Measurements from ENCODE around the gene L3MBTL4.

The L3MBTL4 gene

DNA sequence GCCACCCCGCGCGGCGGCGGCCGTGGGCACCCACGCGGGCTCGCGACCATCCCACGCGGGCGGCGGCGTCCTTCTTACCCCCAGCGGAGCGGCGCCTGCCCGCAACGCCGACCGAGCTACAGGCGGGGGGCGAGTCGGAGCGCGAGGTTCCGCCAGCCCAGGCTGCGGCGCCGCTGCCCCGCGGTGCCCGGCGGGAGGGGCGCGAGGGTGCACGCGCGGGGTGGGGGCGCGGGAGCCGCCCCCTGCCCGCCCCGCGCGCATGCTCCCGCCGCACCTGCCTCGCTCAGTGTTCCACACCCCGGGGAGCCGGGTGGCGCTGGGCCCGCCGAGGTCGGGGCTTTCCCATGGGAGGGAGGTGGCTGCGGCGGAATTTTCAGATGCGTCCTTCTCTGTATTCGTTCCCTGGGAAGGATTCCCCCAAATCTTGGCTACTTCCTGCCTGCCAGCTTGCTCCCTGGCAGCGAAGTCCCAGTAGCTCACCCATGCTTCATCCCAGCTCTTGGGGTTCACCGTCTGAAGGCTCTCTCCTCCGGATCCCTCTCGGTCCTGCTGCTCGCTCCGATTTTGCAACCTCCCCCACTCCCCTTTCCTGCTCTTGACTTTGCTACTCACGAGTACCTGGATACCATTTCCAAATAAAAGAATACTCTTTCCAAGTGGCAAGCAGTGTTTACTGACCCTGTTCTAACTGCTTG is at the start of gene L3MBTL4:
TSS of gene L3MBTL4 (minus strand) at position 189 of the 695 bp plus-strand sequence. CDS start 103,286 bp downstream, outside the sequence.
- in situ Hi-C loops (cut with MboI; ENCODE audit: low sequenced_read_pairs): no loop called here

DNA sequence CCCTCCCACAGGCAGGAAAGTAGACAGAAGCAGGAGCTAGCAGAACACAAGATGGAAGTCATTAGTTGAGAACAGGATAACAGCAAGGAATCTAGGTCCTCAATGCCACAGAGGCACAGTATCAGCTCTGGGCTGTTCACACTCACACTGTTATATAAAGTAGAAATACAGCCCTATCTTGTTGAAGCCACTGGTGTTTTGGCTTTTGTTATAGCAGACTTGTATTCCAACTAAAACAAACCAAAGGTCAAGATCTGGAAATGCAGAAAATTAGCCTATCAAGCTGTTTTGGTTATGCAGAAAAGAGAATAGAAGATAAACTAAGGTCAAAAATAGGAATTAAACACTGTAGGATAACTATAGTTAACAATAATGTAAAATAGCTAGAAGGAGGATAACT is 37.5 kb upstream of the L3MBTL4 start:
- in situ Hi-C loops (cut with MboI; ENCODE audit: low sequenced_read_pairs): no loop called here

- in situ Hi-C loops (cut with MboI; ENCODE audit: low sequenced_read_pairs): loop anchor here (25.0 kb wide), 1 partner anchor 88 kb away; no protein-coding TSS in a partner anchor
These were observed 34.5 kb upstream of the L3MBTL4 start for GRCh38 chr18:6449213-6449612.

DNA sequence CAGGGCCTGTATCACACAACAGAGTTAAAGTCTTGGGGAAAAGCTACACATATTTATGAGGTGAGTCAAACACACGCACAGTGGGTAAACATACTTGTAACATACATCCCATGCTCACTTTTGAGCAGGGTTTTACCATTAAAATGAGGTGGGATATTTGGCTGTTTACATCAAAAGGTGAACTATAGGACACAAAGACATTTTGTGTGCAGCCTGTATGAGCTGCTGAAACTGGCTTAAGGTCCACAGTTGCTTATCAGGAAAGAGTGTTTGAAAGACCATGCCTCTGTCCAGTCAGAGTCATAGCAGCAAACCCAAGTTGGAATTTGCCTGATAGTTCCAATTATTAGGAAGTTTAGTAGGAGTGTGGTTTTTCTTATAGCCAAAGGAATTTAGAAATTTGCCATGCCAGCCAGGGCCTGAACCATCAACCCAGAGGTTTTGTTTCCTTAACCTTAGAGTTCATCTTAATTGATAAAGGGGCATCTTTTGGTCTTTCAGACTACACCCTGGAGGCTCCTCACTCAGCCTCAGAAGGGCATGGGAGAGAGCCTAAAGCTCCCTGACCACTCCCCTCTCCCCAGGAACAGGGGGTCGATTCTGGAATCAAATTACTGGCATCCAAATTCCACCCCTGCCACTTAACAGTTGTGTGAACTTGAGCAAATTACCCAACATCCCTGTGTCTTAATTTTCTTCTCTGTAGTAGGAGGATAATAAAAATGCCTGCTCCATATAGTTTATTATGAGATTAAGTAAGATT is 29.9 kb upstream of the L3MBTL4 start:
- in situ Hi-C loops (cut with MboI; ENCODE audit: low sequenced_read_pairs): loop anchor here (25.0 kb wide), 1 partner anchor 93 kb away; no protein-coding TSS in a partner anchor

DNA sequence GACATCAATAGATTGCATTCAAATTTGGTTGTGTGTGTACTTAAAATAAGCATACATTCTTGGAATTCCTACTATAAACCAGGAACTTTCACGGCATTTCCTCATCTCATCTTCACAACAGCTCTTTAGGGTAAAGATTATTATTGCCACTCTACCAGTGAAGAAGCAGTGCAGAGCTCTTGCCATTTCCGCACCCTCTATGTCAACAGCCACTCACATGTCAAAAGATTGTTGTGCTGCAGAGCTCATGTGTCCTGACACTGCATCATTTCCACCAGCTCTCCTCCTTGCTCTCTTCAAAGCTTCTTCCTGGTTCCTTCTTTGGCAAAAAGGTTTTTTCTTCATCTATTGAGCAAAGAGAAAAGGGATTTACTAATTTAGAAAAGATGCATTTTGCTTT is 26.5 kb upstream of the L3MBTL4 start:
- in situ Hi-C loops (cut with MboI; ENCODE audit: low sequenced_read_pairs): loop anchor here (25.0 kb wide), 1 partner anchor 96 kb away; no protein-coding TSS in a partner anchor

DNA sequence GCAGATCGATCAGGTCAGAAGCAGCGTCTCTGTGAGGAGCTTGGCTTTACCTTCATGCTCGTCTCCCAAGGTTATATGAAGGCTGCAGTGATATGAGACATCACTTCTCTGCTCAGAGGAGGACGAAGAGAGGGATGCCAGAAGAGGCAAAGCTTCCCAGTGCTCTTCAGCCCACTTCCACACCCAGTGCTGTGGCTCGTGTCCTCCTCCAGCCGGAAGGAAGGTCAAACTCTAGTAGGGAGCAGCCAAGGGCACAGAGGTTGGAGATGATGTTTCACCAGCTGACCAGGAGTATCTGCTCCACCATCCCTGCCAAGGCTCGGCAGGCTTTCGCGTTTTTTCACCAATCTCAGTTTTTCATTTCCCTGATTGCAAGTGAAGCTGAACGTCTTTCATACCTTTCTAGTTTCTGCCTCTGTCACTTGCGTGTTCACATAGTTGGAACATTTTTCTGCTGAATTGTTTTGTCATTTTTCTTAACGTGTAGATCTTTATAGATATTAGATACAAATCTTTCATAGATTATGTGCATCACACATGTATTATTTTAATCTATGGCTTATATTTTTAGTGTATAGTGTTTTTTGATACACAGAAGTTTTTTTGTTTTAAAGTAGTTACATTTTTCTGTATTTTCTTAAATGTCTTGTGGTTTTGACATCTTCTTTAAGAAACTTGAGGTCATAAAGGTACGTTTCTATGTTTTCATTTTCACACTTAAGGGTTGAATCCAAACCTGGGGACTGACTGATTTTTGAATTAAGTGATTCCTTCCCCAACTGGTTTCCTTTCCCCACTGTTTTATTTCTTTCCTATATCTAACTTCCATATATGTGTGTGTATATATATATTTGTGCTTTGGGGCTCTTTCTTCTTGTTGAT is 23.5 kb upstream of the L3MBTL4 start:
- in situ Hi-C loops (cut with MboI; ENCODE audit: low sequenced_read_pairs): loop anchor here (25.0 kb wide), 1 partner anchor 99 kb away; no protein-coding TSS in a partner anchor

DNA sequence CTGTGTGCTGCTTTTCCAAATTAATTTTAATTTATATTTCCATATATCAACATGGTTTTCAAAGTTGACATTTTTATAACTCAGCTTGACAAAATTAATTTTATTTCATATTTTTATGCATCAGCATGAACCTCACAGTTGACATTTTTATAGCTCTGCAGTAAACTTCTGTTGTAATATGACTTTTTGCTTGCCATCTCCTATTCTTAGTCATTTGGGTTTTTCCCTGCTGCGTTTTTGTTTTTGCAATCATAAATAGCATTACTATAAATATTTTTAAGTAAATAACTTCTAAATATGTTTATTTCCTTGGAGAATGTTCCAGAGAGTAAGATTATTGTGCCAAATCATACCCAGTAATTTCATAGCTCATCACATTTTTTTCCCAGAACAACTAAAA is 21.0 kb upstream of the L3MBTL4 start:
- in situ Hi-C loops (cut with MboI; ENCODE audit: low sequenced_read_pairs): loop anchor here (25.0 kb wide), 1 partner anchor 102 kb away; no protein-coding TSS in a partner anchor

- in situ Hi-C loops (cut with MboI; ENCODE audit: low sequenced_read_pairs): loop anchor here (25.0 kb wide), 1 partner anchor 102 kb away; no protein-coding TSS in a partner anchor
These were observed 20.4 kb upstream of the L3MBTL4 start for GRCh38 chr18:6434987-6435709.

DNA sequence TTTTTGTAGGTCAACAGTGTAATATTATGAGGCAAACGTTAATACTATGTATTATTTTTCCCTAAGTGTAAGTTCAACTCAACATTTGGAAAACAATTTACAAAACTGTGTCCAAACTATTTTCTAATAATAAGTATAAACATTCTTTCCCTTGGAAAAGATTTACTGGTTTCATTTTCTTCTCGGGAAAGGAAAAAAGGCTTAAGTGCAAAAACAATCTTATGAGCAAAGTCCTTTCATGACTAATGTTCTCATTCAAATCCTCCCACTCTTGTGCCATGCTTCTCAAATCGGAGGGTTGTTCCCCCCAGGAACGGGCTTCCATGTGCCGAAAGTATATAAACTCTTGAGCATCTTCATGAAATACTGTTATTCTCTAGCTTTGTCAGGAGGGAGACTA is 19.8 kb upstream of the L3MBTL4 start:
- in situ Hi-C loops (cut with MboI; ENCODE audit: low sequenced_read_pairs): loop anchor here (25.0 kb wide), 1 partner anchor 103 kb away; no protein-coding TSS in a partner anchor

GRCh38 chr18:6431659-6432318 is 17.1 kb upstream of the L3MBTL4 start:
- in situ Hi-C loops (cut with MboI; ENCODE audit: low sequenced_read_pairs): loop anchor here (25.0 kb wide), 1 partner anchor 106 kb away; no protein-coding TSS in a partner anchor

- in situ Hi-C loops (cut with MboI; ENCODE audit: low sequenced_read_pairs): loop anchor here (25.0 kb wide), 1 partner anchor 108 kb away; no protein-coding TSS in a partner anchor
These were observed 14.2 kb upstream of the L3MBTL4 start for GRCh38 chr18:6428851-6429395.

- in situ Hi-C loops (cut with MboI; ENCODE audit: low sequenced_read_pairs): loop anchor here (25.0 kb wide), 1 partner anchor 110 kb away; no protein-coding TSS in a partner anchor
These were observed 12.6 kb upstream of the L3MBTL4 start for GRCh38 chr18:6427286-6427685.

DNA sequence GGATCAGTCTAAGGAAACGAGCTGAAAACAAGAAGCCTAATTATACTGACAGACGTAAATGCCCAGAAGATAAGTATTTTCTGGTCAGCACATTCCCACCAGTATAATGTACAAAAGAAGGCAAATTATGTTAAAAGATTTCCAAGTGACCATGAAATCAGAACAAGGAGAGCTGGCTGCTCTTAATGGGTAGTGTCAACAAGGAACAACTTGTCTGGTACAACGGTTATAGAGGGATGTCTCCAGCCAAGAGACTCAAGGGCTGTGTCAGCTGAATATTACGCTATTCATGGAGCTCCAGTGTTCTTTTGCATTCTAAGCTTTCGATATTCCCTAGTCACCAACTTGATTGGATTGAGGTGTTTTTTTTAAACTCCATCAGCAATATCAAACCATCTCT is 8.6 kb upstream of the L3MBTL4 start:
- in situ Hi-C loops (cut with MboI; ENCODE audit: low sequenced_read_pairs): no loop called here

GRCh38 chr18:6414118-6414722 is 491 bp downstream of the L3MBTL4 start:
- in situ Hi-C loops (cut with MboI; ENCODE audit: low sequenced_read_pairs): no loop called here

DNA sequence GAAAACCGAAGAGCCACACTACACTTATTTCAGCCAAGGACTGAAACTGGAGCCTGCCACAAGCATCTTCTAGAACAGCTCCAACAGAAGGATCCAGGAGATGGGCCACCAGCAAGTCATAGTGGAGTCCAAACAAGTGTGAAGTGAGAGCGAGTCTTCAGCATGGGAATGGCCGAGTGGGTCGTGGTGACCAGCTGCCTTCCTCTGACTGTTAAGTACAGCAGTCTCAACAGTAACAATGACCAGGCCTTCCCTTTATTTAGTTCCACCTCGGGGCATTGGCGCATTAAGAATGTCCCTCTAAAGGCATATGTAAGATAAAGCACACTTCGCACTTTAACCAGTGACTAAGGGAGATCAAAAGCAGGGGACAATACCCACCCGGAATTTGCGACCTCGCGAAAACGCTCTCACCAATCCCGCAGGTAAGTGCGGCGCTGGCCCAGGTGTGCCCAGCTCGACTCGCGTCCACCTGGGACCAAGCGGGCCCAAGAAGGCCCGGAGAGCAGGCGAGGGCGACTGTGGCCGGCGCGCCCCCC is 1.1 kb downstream of the L3MBTL4 start:
- in situ Hi-C loops (cut with MboI; ENCODE audit: low sequenced_read_pairs): no loop called here

DNA sequence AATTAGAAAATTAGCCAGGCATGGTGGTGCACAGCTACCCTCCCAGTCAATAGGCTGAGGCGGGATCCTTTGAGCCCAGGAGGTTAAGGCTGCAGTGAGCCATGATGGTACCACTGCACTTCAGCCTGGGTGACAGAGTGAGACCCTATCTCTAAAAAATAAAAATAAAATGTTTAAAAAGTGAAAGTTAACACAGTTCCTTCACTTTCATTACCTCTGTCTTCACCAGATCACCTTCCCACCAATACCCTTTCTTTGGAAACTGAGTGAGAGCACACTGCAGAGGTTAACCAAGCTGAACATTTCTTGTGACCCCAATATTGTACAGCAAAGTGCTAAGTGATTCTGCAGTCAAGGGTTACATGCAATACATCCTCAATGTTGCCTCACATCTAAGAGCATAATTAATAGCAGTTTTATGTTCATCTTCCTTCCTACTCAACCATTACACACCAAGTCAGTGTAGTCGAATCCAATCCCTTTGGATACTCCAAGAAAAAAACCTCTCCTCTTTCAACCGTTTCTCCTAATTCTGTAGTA is 1.7 kb downstream of the L3MBTL4 start:
- in situ Hi-C loops (cut with MboI; ENCODE audit: low sequenced_read_pairs): no loop called here

DNA sequence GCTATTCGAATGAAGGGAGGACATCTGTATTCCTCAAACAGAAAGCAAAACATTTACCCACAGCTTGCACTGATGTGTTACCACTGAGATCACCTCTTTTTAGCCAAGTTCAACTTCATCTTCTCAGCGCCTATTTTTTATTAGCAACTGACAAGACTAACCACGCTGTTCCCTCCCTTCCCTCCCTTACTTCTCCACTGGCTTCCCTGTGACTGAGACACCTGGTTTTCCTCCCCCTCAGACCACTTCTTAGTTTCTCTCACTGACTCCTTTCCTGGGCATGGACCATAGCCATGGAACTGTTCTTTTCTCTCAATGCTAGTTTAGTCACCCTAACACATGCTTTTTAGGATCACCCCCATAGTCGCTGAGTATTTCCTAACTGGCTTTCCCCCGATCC is 3.3 kb downstream of the L3MBTL4 start:
- in situ Hi-C loops (cut with MboI; ENCODE audit: low sequenced_read_pairs): no loop called here

DNA sequence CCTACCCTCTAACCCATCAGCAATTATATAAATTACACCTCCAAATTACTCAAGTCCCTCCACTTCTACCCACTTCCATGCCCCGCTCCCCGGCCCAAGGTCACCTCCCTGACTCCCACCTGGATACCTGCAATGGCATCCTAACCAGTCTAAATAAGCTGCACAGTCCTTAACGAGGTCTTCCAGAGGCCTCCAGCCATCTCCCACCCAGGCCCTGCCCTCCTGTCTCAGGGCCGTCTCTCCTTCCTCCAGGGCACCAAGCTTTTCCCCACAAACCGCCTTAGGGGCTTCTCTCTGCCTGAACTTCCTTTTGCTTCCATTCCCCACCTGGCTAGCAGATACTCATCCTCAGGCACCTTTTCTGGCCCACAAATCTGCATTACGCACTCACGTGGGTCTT is 4.8 kb downstream of the L3MBTL4 start:
- in situ Hi-C loops (cut with MboI; ENCODE audit: low sequenced_read_pairs): no loop called here

All from HL-60/S4 treated with phorbol 12-myristate 13-acetate at 8.2 ng/mL for 4 days and 3 days (cell line).